NCI-H69 (cell line): ENCODE results near the gene BPGM.

ENCODE experiments used
- DNase-seq: peaks from one replicate; lab custom pipeline; 2025; lab: John Stamatoyannopoulos, UW

BPGM gene

DNA sequence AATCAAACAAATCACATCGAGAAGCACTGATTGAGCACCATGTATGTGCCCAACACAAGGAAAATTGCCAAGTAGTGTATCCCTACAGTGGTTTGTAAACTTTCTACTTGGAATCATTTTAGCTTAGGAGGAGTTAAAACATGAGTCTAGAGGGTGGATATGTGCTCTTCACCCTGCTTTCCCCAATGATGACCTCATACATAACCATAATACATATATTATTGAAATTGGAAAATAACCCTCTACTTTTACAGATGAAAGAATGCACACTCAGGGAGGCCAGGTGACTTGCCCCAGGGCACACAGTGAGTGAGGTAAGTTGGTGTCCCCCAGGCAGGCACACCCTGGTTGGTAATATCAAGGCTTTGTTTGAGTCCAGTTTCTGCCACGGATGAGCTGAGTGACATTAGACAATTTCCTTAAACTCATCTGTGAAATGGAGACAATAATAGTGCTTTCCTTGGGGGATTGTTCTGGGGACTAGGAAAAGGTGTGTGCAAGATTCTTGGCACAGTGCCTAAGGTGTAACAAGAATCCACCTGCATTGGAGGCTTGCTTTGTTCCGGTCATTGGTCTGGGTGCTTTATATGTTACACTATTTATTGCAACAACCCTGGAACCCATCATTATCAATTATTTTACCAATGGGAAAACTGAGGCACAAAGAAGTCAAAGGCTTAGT lies 50.7 kb downstream of the BPGM start:
- peak; percentile 34 for DNase-seq

DNA sequence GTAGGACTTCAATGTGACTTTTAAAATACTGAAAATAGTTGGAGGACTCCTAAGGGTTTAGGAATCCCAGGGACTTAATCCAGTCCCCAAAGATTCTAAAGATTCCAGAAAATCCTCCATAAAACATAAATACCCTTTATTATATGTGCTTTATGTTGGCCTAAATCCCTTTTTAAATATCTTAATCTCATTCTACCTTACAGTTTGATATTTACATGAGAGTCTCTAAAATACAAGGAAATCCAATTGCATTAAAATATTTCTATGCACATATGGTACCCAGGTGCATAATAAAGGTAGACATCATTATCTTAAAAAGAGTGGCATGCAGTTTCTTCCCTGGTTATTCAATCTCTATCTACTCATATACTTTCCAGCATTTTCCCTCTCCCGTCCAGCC lies 51.8 kb downstream of the BPGM start:
- no peak for DNase-seq

DNA sequence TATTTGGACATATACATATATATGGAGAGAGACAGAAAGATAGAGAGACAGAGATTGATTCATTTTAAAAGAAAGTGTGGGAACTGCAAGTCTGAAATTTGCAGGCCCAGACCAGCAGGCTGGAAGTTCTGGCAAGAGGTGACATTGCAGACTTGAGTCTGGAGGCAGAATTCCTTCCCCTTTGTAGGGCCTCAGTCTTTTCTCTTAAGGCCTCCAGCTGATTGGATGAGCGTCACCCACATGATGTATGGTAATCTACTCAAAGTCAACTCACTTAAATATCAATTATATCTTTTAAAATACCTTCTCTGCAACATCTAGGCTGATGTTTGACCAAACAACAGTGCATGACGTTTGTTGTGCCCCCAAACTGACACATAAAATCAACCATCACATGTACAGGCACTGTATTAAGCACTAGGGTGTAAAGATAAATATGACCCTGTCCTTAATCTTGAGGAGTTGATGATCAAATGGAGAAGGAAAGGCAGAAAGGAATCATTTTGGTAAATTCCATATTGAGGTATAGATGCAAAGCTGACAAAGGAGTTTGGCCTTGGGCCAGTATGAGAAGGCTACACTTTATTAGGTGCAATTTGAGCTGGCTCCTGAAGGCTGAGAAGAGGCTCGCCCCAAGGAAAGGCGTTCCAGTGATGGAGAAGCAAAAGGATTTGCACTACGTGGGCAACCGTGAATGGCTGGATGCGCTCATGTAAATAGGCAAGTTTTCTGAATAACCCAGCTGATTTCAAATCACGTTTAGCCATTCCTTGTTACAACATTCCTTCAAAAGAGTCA lies 52.6 kb downstream of the BPGM start:
- peak; percentile 8 for DNase-seq

DNA sequence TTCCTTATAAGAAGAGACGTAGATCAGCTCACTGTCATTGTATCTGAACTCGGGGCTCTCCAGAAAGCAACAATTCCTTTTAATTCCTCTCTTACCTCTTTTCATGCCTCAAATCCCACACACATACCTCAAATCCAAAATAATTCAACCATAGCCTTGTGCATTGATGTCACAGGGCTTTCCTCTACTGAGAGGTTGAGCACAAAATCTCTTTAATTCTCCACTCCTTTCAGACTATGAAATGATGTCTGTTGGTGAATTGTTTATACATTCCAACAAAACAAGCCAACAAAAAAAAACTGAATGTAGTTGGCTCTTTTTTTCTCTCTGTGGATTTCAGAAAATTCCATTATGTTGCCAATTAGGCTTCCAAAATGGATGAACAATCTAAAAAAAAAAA lies 53.2 kb downstream of the BPGM start:
- DNase-seq = no peak

DNA sequence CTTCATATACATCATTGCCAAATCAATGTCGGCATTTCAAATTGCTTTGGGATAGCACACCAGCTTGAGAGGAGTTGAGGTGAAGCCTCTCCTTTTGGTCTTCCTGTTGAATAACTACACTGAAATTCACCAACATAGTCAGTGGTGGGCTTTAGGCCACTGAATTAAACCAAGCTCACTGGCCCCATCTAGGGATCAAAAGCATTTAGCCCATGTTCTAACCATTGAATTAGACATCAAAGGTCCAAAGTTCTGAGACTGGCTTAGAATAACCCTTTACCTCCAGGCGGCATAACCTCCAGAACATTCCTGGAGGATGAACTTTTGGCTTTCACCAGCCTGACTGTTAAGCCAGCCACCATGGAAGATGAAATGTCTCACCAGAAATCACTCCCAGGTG lies 54.6 kb downstream of the BPGM start:
- DNase-seq = peak; percentile 34

DNA sequence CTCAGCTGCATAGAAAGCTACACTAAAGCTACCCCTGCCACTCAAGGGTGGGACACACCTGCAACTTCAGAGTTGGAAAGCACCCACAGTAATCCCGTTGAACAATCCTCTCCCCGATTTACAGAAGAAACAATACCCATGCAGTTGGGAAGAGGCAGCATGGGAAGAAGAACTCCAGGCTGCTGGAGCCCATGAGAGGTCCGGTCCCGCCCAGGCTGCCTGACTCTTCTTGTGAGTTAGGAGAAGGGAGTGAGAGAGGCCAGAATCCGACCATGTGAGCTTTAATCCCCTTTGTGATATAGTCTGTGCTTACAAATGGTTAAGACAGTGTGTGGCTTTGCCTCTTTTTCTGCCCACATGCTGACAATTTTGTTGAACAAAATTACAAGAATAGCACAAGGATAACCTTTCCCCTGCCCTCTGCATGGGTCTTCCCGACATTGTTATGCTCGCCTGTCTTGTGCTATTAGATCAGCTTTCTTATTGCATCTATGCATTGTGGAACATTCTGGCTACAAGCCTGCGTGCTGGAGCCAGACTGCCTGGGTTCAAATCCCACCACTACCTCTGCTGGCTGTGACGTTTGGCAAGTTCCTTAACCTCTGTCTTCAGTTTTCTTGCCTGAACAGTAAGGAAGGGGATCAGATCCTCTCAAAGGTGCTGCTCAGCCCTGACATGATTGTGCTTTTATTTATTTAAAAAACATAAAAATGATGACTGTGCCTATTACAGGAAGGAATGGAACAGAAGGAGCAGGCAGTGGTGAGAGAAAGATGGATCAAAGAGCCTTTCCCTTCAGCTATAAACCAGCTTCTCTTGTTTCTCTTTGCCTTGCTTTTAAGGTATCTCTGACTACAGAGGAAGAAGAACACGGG lies 56.0 kb downstream of the BPGM start:
- no peak for DNase-seq

DNA sequence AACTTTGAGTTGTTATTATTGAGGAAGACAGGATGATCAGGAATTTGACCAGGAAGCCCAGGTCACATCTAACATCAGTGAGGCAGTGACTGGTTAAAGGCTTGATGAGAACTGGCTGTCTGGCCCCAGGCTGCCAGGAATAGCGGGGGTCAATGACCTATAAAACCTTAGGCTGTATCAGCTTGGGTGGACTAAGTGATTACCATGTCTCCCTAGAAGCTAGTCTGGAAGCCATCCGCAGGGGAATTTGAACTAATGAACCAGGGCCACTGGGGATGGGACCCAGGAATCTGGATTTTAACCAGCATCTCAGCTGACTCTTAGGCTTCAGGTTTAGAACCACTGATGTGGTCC lies 56.6 kb downstream of the BPGM start:
- no peak for DNase-seq

DNA sequence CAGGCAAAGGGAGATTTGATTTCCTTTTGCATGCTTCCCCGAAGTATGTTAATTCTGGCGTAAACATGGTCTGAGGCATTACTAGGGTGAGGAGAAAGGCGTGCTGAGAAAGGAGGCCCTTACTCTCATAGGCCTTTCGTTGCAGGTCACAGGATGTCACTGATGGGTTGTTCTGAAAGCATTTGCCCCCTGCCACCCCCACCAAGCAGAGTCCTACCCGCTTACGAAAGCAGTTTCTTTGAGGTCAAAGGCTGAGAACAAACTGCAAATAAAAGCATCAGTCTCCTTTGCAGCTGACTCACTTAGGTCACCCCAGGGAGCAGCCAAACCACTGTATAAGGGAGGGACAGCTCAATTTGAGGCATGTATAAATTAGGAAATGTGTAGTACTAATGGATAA lies 57.1 kb downstream of the BPGM start:
- no peak for DNase-seq

DNA sequence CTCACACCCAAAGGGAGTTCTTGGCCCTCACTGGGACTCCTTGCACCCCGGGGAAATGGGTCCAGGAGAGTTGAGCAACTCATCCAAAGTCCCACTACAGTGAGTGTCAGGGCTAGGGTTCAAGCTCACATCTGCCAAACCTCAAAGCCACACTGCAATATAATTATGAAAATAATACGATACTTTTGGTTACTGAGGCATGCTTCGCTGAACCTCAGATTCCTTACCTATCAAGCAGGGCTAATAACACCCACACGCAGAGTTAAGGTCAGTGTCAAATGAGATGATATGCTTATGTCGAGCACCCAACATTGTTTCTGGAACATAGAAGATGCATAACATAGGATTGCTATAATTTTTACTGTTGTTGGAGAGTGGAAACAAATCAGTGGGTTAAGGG lies 58.2 kb downstream of the BPGM start:
- no peak for DNase-seq

DNA sequence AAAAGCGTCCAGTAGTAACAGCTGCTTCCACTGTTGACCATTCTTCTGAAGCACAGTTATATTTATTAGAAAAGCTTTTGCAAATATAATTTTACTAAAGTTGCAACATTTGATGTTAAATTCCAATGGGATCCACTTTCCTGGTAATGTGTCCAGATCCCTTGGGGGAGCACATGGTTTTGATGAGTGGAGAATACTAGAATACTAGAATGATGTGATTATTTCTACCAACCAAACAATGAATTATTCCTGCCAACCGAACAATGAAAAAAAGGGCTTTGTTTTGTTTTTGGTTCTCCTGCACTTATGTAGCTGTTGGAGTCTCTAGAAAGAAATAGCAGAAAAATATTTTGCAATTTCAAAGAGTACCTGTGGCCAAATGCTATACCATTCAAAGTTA lies 59.1 kb downstream of the BPGM start:
- no peak for DNase-seq

DNA sequence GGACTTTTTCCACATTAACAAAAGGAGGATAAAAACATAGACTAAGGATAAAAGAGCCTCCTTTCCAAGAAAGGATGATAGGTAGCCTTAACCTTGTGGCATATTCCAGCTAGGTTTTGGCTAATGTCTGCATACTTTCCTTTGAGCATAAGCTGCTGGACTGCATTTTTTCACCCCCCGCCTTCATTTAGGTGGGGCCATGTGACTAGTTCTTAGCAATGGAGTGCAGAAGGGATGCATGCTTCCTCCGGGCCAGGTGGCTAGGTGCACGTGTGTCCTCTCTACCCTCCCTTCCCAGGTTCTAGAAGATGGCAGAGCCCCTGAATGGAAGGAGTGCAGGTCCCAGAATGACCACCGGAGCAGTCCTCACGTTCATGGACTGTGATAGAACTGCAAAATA lies 59.8 kb downstream of the BPGM start:
- no peak for DNase-seq

DNA sequence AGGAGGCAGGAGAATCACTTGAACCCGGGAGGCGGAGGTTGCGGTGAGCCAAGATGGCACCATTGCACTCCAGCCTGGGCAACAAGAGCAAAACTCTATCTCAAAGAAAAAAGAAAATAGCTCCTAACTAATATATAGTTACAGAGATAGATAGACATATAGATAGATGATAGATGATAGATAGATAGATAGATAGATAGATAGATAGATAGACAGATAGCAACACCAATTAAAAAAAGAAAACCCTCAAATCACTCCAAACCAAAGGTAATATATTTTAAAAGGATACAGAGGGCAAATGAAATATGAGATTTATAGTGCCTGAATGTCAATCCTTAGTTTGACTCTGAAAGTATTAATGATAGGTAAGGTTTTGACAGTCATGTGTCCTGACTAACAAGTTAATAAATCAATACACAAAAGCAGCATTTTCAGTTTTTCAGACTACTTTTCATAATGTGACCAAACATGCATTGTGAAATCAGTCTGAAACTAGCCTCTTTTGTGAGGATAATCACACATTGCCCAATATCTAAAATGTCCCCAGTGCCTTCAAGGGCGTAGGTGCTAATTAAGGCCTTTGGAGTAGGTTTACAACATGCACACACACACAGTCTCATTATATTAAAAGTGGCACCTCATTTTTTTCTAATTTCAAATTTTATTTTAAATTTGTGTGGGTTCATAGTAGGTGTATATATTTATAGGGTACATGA lies 61.2 kb downstream of the BPGM start:
- DNase-seq = no peak

DNA sequence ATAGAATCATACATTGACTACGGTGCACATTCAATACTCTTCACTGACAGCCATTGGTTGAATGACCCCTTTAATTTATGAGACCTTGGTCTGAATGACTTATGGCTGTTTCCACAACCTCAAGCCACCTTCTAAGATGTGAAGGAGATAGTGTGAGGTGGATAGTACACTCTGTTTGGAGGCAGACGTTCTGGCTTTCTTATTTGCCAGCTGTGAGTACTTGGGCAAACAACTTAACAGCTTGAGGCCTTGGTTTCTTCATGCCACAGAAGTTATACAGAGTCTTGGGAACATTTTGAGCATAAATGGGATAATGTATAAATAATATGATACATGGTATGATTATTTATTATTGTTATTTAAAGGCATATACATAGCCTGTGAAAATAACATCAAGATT lies 62.0 kb downstream of the BPGM start:
- DNase-seq = no peak

DNA sequence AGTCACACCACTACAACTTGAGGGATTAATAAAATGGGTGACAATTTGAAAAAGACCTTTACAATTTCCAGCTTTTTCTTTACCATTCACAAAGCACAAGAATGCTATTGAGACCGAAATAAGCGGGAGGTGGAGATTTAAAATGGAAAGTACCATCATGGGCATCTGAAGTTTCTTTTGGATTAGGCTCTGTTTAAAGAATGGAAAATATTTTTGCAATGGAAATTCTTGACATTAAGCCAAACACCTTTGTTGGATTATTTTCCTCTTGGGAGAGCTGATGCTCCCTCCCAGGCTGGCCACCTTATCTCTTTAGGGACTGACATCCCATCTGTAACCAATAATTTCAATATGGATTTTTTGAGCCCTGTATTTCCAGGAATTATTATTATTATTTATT lies 62.5 kb downstream of the BPGM start:
- no peak for DNase-seq

DNA sequence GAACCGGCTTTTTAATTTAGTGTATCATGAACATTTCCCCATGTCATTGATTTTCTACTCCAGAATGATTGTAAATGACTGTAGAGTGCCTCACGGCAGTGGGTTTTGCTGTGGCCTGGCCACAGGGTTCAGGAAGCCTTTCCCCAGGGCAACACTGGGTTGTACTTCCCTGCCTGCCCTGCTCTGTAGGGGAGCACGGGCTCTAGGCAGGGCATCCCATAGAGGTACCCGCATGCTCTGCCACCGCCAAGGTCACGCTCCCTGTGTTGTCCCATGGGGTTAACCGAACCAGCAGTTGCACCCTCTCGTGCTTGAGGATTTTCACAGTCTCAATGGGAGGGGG lies 63.8 kb downstream of the BPGM start:
- DNase-seq = no peak

DNA sequence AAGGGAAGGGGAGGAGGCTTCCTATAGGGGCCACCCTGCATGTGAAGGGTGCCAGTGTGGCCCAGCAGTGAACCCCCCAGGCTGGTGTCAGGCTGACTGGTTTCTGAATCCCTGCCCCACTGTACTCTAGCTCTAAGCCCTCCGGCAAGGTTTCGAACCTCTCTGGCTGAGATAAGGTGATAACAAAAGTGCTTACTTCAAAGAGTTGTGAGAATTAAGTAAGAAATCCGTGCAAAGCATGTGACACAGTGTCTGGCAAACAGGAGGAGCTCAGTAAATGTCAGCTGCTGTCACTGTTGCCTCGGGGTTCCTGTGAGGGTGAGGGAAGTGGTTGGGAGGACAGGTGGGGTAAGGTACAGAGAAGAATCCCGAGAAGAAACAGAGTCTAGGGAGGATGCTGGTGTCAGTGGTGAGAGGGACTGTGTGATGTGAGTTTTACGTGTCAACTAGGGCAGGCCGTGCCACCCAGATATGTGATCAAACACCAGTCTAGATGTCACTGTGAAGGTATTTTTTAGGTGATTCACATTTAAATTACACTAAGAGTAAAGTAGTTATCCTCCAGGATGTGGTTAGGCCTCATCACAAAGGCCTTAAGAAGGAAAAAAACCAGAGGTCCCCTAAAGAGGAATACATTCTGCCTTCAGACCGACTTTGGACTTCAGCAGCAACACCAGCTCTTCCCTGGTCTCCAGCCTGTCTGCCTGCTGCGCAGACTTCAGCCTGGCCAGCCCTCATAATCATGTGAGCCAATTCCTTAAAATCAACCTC lies 64.4 kb downstream of the BPGM start:
- DNase-seq = no peak

DNA sequence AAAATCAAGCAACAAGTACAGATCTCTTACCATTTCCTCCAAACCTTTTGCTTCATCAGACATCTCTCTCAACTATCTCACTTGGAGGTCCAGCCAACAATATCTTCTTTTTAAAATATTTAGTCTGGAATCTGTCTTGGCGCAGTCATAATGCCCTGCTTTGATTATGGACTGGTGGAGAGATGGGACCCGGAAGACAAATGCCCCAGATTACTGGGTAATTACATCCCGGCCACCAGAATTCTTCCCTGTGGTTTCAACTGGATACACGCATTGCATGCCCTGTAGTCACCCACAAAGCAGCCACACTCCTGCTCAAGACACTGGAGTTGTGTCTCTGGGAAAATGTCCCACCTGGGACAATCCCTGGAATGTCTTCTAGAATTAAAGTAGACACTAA lies 65.5 kb downstream of the BPGM start:
- DNase-seq = no peak

DNA sequence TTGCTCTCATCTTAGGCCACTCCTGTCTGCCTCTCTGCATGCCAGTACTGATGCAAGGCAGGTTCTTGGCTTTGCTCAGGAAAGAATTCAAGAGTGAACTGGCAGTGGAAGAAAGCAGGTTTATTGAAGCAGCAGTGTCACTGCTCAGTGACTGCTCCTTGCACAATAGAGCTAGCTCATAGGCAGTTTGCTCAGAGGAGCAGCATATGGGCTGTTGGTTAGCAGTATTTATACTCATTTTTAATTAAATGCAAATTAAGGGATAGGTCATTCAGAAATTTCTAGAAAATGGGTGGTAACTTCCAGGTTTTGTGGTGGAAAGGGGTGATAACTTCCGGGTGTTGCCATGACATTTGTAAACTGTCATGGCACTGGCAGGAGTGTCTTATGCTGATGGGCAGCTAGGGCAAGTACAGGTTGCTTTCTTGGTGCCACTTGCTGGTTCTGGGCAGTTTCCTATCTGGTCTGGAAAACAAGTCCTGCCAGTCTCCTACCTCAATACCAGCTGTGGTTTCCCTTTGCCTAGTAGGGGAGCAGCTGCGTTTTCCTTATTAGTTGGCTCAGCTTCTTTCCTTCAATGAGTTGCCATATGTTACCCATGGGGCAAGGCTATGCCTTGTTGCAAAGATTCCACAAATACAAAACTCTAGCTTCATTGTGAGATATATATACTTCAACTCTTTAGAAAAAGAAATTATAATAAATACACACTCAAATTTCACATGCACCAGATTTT lies 68.0 kb downstream of the BPGM start:
- DNase-seq = no peak

DNA sequence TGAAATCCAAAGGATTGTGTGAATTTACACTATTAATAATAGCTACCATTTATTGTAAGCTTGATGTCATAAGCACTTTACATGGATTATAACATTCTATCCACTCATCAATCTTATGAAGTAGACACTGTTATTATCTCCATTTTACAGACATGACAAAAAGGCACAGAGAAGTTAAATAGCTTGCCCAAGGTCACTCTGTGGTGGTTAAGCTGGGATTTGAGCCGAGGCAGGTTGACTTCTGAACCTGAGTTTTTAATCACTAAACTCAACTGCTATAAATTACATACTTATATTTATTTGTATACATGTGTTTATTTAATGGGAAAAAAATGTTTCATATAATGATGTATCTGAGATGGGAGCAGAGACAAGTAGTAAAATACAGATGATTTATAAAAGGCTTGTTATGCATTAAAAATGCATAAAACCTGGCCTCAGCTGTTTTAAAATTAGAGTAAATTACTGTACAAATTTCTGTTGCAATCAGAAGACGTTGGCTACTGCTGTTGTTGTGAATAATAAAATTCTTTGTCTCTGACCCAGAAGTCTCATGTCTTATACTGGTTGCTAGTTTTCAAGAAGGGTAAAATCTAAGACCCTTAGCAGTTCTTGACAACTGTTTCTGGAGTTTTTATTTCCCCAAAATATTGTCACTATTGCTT lies 71.7 kb downstream of the BPGM start:
- no peak for DNase-seq
